K562 (cell line): ENCODE results near the gene TTLL3. TPM values are rescaled to one million over a fixed set of nuclear protein-coding genes. Genes with fewer than 3 reads are reported as not detected.

ENCODE experiments used
- CXXC5 ChIP-seq: fragments of 250-450 bp; sonication (Bioruptor Pico); IDR thresholded peaks from 2 replicates; pipeline ENCODE4 v1.8.0; 2022; ENCODE audit warnings: inconsistent platforms, mild to moderate bottlenecking, moderate library complexity
- DPF2 ChIP-seq: fragments of 450-650 bp; IDR thresholded peaks from 2 replicates; pipeline ENCODE4 v1.6.1; 2016
- ELF2 ChIP-seq: fragments of 250-450 bp; sonication (Bioruptor Pico); IDR thresholded peaks from 2 replicates; pipeline ENCODE4 v1.5.0; 2021; ENCODE audit warnings: mild to moderate bottlenecking
- ETV6 ChIP-seq, 3 experiments: fragments of 150-350 bp in 1 of 3; sonication (generic) in 1 of 3; formaldehyde crosslinking in 1 of 3; IDR thresholded peaks; 2 replicates each; pipeline versions ENCODE4 v1.6.1 to v1.8.0; 2014 to 2022; ENCODE audit warnings: borderline replicate concordance in 2 of 3, low read depth in 2 of 3, antibody characterized with exemption in 1 of 3, low read length in 1 of 3, mild to moderate bottlenecking in 1 of 3, missing genetic modification reagents in 1 of 3
- FOSL1 ChIP-seq: fragments of 200-800 bp; sonication (Bioruptor generic); conservative IDR thresholded peaks from 2 replicates; pipeline ENCODE4 v1.6.1; 2016; ENCODE audit warnings: missing genetic modification characterization, missing compliant biosample characterization
- GABPB2 ChIP-seq: fragments of 250-450 bp; sonication (Bioruptor Pico); conservative IDR thresholded peaks from 2 replicates; pipeline ENCODE4 v1.5.1; 2021; ENCODE audit warnings: mild to moderate bottlenecking
- HNRNPK ChIP-seq: fragments of 200-400 bp; formaldehyde crosslinking; IDR thresholded peaks from one replicate; pipeline ENCODE4 v1.6.1; 2018; ENCODE audit warnings: mild to moderate bottlenecking, low read depth, low read length; ENCODE audit not compliant: poor library complexity, severe bottlenecking
- POLR2H ChIP-seq: IDR thresholded peaks from 2 replicates; pipeline ENCODE4 v1.6.1; 2016; ENCODE audit warnings: missing genetic modification characterization, low read depth, mild to moderate bottlenecking, control low read depth, missing compliant biosample characterization, moderate library complexity
- RBM14 ChIP-seq: fragments of 200-400 bp; formaldehyde crosslinking; IDR thresholded peaks from 2 replicates; pipeline ENCODE4 v1.6.1; 2018; ENCODE audit warnings: low read depth, mild to moderate bottlenecking, low read length, moderate library complexity, borderline replicate concordance; ENCODE audit not compliant: insufficient read depth
- RBM34 ChIP-seq: fragments of 200-400 bp; formaldehyde crosslinking; IDR thresholded peaks from 2 replicates; pipeline ENCODE4 v1.6.1; 2018; ENCODE audit warnings: low read length, borderline replicate concordance; ENCODE audit not compliant: insufficient read depth
- SAFB2 ChIP-seq: fragments of 200-400 bp; formaldehyde crosslinking; IDR thresholded peaks from 2 replicates; pipeline ENCODE4 v1.6.1; 2018; ENCODE audit warnings: borderline replicate concordance, low read length, low read depth, moderate library complexity; ENCODE audit not compliant: severe bottlenecking
- SIX5 ChIP-seq, 2 experiments: IDR thresholded peaks; 2 replicates each; pipeline ENCODE4 v1.6.1; 2011; ENCODE audit warnings: low read length in 2 of 2, borderline replicate concordance in 1 of 2, low read depth in 1 of 2, mild to moderate bottlenecking in 1 of 2, moderate library complexity in 1 of 2; ENCODE audit not compliant: insufficient read depth in 1 of 2
- SREBF2 ChIP-seq: sonication (generic); formaldehyde crosslinking; IDR thresholded peaks from 2 replicates; pipeline ENCODE4 v1.4.0; 2020; ENCODE audit warnings: mild to moderate bottlenecking, missing genetic modification reagents
- ZNF121 ChIP-seq: sonication (generic); formaldehyde crosslinking; conservative IDR thresholded peaks from 2 replicates; pipeline ENCODE4 v1.8.0; 2022; ENCODE audit warnings: missing genetic modification reagents
- ZNF57 ChIP-seq: fragments of 450-650 bp; formaldehyde crosslinking; IDR thresholded peaks from 2 replicates; pipeline ENCODE4 v1.4.0; 2020; ENCODE audit warnings: mild to moderate bottlenecking, moderate library complexity
- ZNF589 ChIP-seq: fragments of 200-800 bp; sonication (Bioruptor generic); IDR thresholded peaks from 2 replicates; pipeline ENCODE4 v1.6.1; 2016; ENCODE audit warnings: low read depth, missing genetic modification characterization, missing compliant biosample characterization
- polyA plus RNA-seq, 8 experiments: library from polyadenylated mRNA; depleted of rRNA in 4 of 8; stranded (reverse) in 5 of 8; unstranded in 3 of 8; fragments of >200 nt; fragmentation: Nextera tagmentation in 2 of 8; fragmentation: Illumina TruSeq in 1 of 8; extraction: Ambion mirVana in 2 of 8; extraction: Trizol in 1 of 8; gene quantifications; 2 replicates each; pipeline versions ENCODE4 v1.2.1 to v1.2.3, GENCODE V29; 2011 to 2014; ENCODE audit warnings: inconsistent platforms in 1 of 8, missing spikeins in 1 of 8
- total RNA-seq, 7 experiments: library from RNA; depleted of rRNA in 6 of 7; stranded (reverse); fragments of >200 nt in 6 of 7; fragmentation: Illumina TruSeq in 2 of 7; extraction: Trizol in 2 of 7; gene quantifications; 2 replicates each; pipeline versions ENCODE4 v1.2.1 to v1.2.3, GENCODE V29; 2011 to 2021; ENCODE audit warnings: low replicate concordance in 1 of 7
- TF ChIP-seq, protein P1 (sequence below): fragments of 450-650 bp; IDR thresholded peaks from 2 replicates; pipeline ENCODE4 v1.6.1; 2017; ENCODE audit warnings: antibody characterized with exemption
- TF ChIP-seq, protein P2 (sequence below): fragments of 250-450 bp; sonication (Bioruptor Pico); IDR thresholded peaks from 2 replicates; pipeline ENCODE4 v1.4.0; 2020; ENCODE audit warnings: borderline replicate concordance
- TF ChIP-seq, protein P3 (sequence below): fragments of 450-650 bp; formaldehyde crosslinking; IDR thresholded peaks from 2 replicates; pipeline ENCODE4 v1.4.0; 2022; ENCODE audit warnings: missing genetic modification characterization
- TF ChIP-seq, protein P4 (sequence below): fragments of 450-650 bp; formaldehyde crosslinking; IDR thresholded peaks from 2 replicates; pipeline ENCODE4 v1.4.0; 2020; ENCODE audit warnings: mild to moderate bottlenecking

Gene TTLL3
- total and polyA plus RNA-seq, 9 of the 15 experiments (the other 6 are each of a cell fraction or from before 2014, with no cell fraction given) = 8.9 to 106 (median 33.2) TPM

DNA sequence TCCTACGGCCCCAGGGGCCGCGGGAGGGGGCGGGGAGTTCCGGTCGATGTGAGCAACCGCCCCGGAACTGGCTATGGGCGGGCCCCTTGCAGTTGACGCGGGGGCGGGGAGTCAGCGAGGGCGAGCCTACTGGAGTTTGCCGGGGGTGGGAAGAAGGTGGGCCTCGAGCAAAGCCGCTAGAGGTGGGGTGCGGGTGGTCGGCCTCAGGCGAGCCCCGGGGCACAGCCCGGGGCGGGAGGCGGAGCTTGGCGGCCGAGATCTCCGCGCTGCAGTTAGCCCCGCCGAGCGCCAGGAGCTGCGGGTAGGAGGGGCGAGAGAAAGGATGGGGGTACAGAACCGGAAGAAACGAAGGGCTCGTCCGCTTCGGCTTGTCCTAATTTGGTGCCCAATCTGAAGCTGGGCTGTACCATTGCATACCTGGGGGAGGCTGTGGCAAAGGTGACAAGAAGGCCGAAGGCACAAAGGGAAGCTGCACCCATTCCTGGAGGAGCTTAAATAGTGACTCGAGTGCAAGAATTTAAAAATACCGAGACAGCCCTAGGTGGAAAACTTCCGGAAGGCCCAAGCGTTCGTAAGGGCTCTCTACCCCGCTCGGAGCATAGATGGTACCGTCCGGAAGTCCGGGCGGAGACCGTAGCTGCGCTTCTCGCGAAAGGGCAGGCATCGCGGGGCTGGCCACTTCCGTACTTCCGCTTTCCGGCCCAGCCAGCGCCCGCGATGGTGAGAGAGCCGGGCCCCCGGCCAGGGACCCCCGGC is 17.5 kb upstream of the TTLL3 start, which contains the start of the genes ARPC4 and TADA3 (continued):
- TF ChIP-seq ZNF57 (CRISPR knock-in tag) (no peak), POLR2H (tag) (peak; percentile 86), SAFB2 (no peak), DPF2 (no peak; the same call in 1 of the 2 replicates), SREBF2 (no peak; the same call in 1 of the 2 replicates), RBM34 (no peak), ETV6 (IDR thresholded peaks at IDR 0.05; ENCODE audit: borderline replicate concordance in 1 of 2, low read depth in 2 of 2, low read length in 1 of 2) (peak; percentile 26 to 63; a peak in 2 of 4 replicates), ETV6 (CRISPR knock-in tag; IDR thresholded peaks at IDR 0.05; ENCODE audit: borderline replicate concordance) (no peak), GABPB2 (no peak), HNRNPK (no peak), SIX5 (IDR thresholded peaks at IDR 0.05; ENCODE audit: borderline replicate concordance in 1 of 2, insufficient read depth in 1 of 2, low read depth in 1 of 2, low read length in 2 of 2) (peak; percentile 31 to 54; a peak in 2 of 4 replicates), ZNF121 (no peak), CXXC5 (CRISPR knock-in tag) (peak; percentile 75), RBM14 (no peak), ZNF589 (no peak), ELF2 (CRISPR knock-in tag) (peak; percentile 94), FOSL1 (tag) (peak; percentile 22; the same call in 1 of the 2 replicates)
- TF ChIP-seq, protein P1, sequence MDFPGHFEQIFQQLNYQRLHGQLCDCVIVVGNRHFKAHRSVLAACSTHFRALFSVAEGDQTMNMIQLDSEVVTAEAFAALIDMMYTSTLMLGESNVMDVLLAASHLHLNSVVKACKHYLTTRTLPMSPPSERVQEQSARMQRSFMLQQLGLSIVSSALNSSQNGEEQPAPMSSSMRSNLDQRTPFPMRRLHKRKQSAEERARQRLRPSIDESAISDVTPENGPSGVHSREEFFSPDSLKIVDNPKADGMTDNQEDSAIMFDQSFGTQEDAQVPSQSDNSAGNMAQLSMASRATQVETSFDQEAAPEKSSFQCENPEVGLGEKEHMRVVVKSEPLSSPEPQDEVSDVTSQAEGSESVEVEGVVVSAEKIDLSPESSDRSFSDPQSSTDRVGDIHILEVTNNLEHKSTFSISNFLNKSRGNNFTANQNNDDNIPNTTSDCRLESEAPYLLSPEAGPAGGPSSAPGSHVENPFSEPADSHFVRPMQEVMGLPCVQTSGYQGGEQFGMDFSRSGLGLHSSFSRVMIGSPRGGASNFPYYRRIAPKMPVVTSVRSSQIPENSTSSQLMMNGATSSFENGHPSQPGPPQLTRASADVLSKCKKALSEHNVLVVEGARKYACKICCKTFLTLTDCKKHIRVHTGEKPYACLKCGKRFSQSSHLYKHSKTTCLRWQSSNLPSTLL = no peak
- TF ChIP-seq, protein P2, sequence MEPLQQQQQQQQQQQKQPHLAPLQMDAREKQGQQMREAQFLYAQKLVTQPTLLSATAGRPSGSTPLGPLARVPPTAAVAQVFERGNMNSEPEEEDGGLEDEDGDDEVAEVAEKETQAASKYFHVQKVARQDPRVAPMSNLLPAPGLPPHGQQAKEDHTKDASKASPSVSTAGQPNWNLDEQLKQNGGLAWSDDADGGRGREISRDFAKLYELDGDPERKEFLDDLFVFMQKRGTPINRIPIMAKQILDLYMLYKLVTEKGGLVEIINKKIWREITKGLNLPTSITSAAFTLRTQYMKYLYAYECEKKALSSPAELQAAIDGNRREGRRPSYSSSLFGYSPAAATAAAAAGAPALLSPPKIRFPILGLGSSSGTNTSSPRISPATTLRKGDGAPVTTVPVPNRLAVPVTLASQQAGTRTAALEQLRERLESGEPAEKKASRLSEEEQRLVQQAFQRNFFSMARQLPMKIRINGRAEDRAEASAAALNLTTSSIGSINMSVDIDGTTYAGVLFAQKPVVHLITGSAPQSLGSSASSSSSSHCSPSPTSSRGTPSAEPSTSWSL (CRISPR knock-in tag) = no peak
- TF ChIP-seq, protein P3, sequence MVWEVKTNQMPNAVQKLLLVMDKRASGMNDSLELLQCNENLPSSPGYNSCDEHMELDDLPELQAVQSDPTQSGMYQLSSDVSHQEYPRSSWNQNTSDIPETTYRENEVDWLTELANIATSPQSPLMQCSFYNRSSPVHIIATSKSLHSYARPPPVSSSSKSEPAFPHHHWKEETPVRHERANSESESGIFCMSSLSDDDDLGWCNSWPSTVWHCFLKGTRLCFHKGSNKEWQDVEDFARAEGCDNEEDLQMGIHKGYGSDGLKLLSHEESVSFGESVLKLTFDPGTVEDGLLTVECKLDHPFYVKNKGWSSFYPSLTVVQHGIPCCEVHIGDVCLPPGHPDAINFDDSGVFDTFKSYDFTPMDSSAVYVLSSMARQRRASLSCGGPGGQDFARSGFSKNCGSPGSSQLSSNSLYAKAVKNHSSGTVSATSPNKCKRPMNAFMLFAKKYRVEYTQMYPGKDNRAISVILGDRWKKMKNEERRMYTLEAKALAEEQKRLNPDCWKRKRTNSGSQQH (CRISPR knock-in tag) = no peak
- TF ChIP-seq, protein P4, sequence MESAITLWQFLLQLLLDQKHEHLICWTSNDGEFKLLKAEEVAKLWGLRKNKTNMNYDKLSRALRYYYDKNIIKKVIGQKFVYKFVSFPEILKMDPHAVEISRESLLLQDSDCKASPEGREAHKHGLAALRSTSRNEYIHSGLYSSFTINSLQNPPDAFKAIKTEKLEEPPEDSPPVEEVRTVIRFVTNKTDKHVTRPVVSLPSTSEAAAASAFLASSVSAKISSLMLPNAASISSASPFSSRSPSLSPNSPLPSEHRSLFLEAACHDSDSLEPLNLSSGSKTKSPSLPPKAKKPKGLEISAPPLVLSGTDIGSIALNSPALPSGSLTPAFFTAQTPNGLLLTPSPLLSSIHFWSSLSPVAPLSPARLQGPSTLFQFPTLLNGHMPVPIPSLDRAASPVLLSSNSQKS (CRISPR knock-in tag) = no peak
